Neural cell (in vitro differentiated cells): ENCODE data around the gene NUFIP1. TPM values are rescaled to one million over a fixed set of nuclear protein-coding genes. Genes with fewer than 3 reads are reported as not detected.

Source experiments
- H2AFZ ChIP-seq: fragments of 200-600, 300-800 bp; sonication (generic), shearing (Covaris generic); 2 replicates; pipeline ENCODE4 v1.6.0; 2014; ENCODE audit warnings: low read depth, mild to moderate bottlenecking, antibody characterized with exemption, low read length, moderate library complexity
- H3F3A ChIP-seq: fragments of 200-600 bp; shearing (Covaris generic); 2 replicates; pipeline ENCODE4 v1.6.1; 2016; ENCODE audit warnings: mild to moderate bottlenecking, moderate library complexity, mixed read lengths, antibody characterized with exemption, low read length; ENCODE audit not compliant: insufficient read depth, poor library complexity, severe bottlenecking
- H3K27ac ChIP-seq: fragments of 200-600, 300-800 bp; sonication (generic), shearing (Covaris generic); 2 replicates; pipeline ENCODE4 v1.5.1; 2014; ENCODE audit warnings: mild to moderate bottlenecking, low read length, moderate library complexity
- H3K27me3 ChIP-seq: fragments of 300-800, 200-600 bp; sonication (generic), shearing (Covaris generic); 2 replicates; pipeline ENCODE4 v1.6.0; 2014; ENCODE audit warnings: mild to moderate bottlenecking, low read depth, low read length, moderate library complexity; ENCODE audit not compliant: insufficient read depth
- H3K36me3 ChIP-seq: fragments of 300-800, 200-600 bp; sonication (generic), shearing (Covaris generic); 2 replicates; pipeline ENCODE4 v1.5.1; 2014; ENCODE audit warnings: mild to moderate bottlenecking, antibody characterized with exemption, low read length, moderate library complexity; ENCODE audit not compliant: insufficient read depth
- H3K4me2 ChIP-seq: fragments of 300-800, 200-600 bp; sonication (generic), shearing (Covaris generic); 2 replicates; pipeline ENCODE4 v1.6.0; 2014; ENCODE audit warnings: mild to moderate bottlenecking, low read length
- H3K4me3 ChIP-seq: fragments of 300-800, 200-600 bp; sonication (generic), shearing (Covaris generic); 2 replicates; pipeline ENCODE4 v1.5.1; 2014; ENCODE audit warnings: mild to moderate bottlenecking, low read length, moderate library complexity
- H3K79me2 ChIP-seq: fragments of 200-600 bp; shearing (Covaris generic); replicated peaks from 2 replicates; pipeline ENCODE4 v1.6.0; 2014; ENCODE audit warnings: mild to moderate bottlenecking, low read length, moderate library complexity; ENCODE audit not compliant: insufficient read depth
- H3K9ac ChIP-seq: fragments of 300-800, 200-600 bp; sonication (generic), shearing (Covaris generic); 2 replicates; pipeline ENCODE4 v1.6.1; 2016; ENCODE audit warnings: mild to moderate bottlenecking, low read length, mixed read lengths
- H3K9me2 ChIP-seq: fragments of 200-600 bp; shearing (Covaris generic); 2 replicates; pipeline ENCODE4 v1.6.1; 2016; ENCODE audit warnings: mild to moderate bottlenecking, low read length, mixed read lengths; ENCODE audit not compliant: insufficient read depth
- H3K9me3 ChIP-seq: fragments of 200-600, 300-800 bp; sonication (generic), shearing (Covaris generic); 2 replicates; pipeline ENCODE4 v1.6.1; 2016; ENCODE audit warnings: mild to moderate bottlenecking, mixed run types, low read length, moderate library complexity, mixed read lengths
- H4K20me1 ChIP-seq: fragments of 200-600 bp; shearing (Covaris generic); 2 replicates; pipeline ENCODE4 v1.6.1; 2016; ENCODE audit warnings: mild to moderate bottlenecking, mixed run types; ENCODE audit not compliant: insufficient read depth
- EP300 ChIP-seq: fragments of 450-650 bp; conservative IDR thresholded peaks from 2 replicates; pipeline ENCODE4 v1.6.1; 2014; ENCODE audit warnings: antibody characterized with exemption, mild to moderate bottlenecking, moderate library complexity; ENCODE audit not compliant: poor library complexity, severe bottlenecking
- EZH2 ChIP-seq: fragments of 200-600, 300-800 bp; shearing (Covaris generic), sonication (generic); IDR thresholded peaks from 2 replicates; pipeline ENCODE4 v1.6.1; 2014; ENCODE audit warnings: antibody characterized with exemption, low read length, borderline replicate concordance, mild to moderate bottlenecking; ENCODE audit not compliant: insufficient read depth, poor library complexity, severe bottlenecking
- MXI1 ChIP-seq: fragments of 450-650 bp; conservative IDR thresholded peaks from 2 replicates; pipeline ENCODE4 v1.6.1; 2014; ENCODE audit warnings: antibody characterized with exemption, mild to moderate bottlenecking; ENCODE audit not compliant: poor library complexity, severe bottlenecking
- POLR2AphosphoS5 ChIP-seq: IDR thresholded peaks from 2 replicates; pipeline ENCODE4 v1.6.1; 2012
- RAD21 ChIP-seq: fragments of 450-650 bp; conservative IDR thresholded peaks from 2 replicates; pipeline ENCODE4 v1.6.1; 2014; ENCODE audit warnings: antibody characterized with exemption, mild to moderate bottlenecking, moderate library complexity
- SMC3 ChIP-seq: fragments of 450-650 bp; conservative IDR thresholded peaks from 2 replicates; pipeline ENCODE4 v1.6.1; 2014; ENCODE audit warnings: antibody characterized with exemption, mild to moderate bottlenecking, moderate library complexity; ENCODE audit not compliant: poor library complexity
- TAF1 ChIP-seq: IDR thresholded peaks from 2 replicates; pipeline ENCODE4 v1.6.1; 2012; ENCODE audit warnings: low read depth
- polyA plus RNA-seq: library from polyadenylated mRNA; depleted of rRNA; stranded (reverse); fragments of >200 nt; gene quantifications from 2 replicates; pipeline ENCODE4 v1.2.3, GENCODE V29; 2014
- small RNA-seq, 3 experiments: library from RNA; depleted of rRNA; stranded (forward); fragments of <200 nt; gene quantifications; one replicate each; pipeline ENCODE3, GENCODE V24; 2012
- TF ChIP-seq, protein P1 (sequence below): IDR thresholded peaks from 2 replicates; pipeline ENCODE4 v1.6.1; 2012; ENCODE audit warnings: borderline replicate concordance
- TF ChIP-seq, protein P2 (sequence below): fragments of 450-650 bp; IDR thresholded peaks from 2 replicates; pipeline ENCODE4 v1.5.1; 2014; ENCODE audit warnings: antibody characterized with exemption, mild to moderate bottlenecking, moderate library complexity; ENCODE audit not compliant: poor library complexity, severe bottlenecking

The NUFIP1 gene
- polyA plus RNA-seq, 1 donor from 2014 or later: 11.0 TPM

DNA sequence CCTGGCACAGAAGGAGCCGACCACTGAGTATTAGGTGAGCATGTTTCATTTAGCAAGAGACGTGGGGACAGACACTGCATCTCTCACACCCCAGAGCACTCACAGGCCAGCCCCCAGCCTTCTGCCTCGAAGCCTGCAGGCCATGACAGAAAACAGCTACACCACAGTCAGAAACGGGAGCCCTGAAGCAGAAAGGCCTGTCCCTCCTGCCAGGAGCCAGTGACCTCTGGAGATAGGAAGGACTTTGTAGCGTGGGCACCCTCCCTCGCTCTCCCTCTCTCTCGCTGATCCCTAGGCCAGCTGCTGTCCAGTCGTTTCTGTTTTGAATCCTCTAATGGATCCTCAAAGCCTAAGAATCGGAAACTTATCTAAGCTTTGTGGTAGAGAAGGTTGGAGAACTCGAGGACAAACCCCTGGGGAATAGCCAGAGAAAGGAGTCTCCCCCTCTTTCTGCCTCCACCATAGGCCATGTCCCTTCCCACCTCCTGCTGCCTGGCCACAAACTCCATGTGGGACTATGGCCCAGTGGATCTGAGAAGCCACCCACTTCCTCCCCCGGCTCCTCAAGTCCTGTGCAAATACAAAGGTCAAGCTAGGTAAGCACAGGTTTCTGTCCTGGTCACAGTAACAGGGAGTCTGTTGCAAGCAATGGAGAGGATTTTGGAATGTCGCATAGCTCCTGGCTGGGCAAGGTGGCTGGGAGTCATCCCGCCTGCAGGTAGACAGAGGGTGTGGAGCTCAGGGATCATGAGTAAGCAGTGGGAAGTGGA lies 95.1 kb downstream of the NUFIP1 start:
- H3K9me2 ChIP-seq: no peaks in the 10 kb centered on the region
- H3K9me3 ChIP-seq: no peaks in the 10 kb centered on the region
- no peaks in the 10 kb centered on the region for H3K27me3 ChIP-seq
- no peak overlapping the region for H3K9ac ChIP-seq
- no peak overlapping the region for H3K4me2 ChIP-seq
- no peaks in the 10 kb centered on the region for H3F3A ChIP-seq
- no peaks in the 10 kb centered on the region for H4K20me1 ChIP-seq
- no peak overlapping the region for H2AFZ ChIP-seq
- H3K27ac ChIP-seq: no peak overlapping the region
- TF ChIP-seq RAD21 (no peak), MXI1 (no peak), TAF1 (no peak), EP300 (no peak), SMC3 (no peak), POLR2AphosphoS5 (no peak), EZH2 (no peak)
- TF ChIP-seq, protein P1, sequence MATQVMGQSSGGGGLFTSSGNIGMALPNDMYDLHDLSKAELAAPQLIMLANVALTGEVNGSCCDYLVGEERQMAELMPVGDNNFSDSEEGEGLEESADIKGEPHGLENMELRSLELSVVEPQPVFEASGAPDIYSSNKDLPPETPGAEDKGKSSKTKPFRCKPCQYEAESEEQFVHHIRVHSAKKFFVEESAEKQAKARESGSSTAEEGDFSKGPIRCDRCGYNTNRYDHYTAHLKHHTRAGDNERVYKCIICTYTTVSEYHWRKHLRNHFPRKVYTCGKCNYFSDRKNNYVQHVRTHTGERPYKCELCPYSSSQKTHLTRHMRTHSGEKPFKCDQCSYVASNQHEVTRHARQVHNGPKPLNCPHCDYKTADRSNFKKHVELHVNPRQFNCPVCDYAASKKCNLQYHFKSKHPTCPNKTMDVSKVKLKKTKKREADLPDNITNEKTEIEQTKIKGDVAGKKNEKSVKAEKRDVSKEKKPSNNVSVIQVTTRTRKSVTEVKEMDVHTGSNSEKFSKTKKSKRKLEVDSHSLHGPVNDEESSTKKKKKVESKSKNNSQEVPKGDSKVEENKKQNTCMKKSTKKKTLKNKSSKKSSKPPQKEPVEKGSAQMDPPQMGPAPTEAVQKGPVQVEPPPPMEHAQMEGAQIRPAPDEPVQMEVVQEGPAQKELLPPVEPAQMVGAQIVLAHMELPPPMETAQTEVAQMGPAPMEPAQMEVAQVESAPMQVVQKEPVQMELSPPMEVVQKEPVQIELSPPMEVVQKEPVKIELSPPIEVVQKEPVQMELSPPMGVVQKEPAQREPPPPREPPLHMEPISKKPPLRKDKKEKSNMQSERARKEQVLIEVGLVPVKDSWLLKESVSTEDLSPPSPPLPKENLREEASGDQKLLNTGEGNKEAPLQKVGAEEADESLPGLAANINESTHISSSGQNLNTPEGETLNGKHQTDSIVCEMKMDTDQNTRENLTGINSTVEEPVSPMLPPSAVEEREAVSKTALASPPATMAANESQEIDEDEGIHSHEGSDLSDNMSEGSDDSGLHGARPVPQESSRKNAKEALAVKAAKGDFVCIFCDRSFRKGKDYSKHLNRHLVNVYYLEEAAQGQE: no peak
- TF ChIP-seq, protein P2, sequence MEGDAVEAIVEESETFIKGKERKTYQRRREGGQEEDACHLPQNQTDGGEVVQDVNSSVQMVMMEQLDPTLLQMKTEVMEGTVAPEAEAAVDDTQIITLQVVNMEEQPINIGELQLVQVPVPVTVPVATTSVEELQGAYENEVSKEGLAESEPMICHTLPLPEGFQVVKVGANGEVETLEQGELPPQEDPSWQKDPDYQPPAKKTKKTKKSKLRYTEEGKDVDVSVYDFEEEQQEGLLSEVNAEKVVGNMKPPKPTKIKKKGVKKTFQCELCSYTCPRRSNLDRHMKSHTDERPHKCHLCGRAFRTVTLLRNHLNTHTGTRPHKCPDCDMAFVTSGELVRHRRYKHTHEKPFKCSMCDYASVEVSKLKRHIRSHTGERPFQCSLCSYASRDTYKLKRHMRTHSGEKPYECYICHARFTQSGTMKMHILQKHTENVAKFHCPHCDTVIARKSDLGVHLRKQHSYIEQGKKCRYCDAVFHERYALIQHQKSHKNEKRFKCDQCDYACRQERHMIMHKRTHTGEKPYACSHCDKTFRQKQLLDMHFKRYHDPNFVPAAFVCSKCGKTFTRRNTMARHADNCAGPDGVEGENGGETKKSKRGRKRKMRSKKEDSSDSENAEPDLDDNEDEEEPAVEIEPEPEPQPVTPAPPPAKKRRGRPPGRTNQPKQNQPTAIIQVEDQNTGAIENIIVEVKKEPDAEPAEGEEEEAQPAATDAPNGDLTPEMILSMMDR: no peak
- H3K4me3 ChIP-seq: no peak overlapping the region
- H3K79me2 ChIP-seq: no peaks in the 10 kb centered on the region
- no peaks in the 10 kb centered on the region for H3K36me3 ChIP-seq

Small RNAs within 50 kb of the gene (small RNA-seq; reads per million reads assigned to genes)
- 0 to 0.66 (median 0.16) reads per million in 3 experiments for gene RN7SL49P

Other genes starting within 250 kb of the NUFIP1 start
- gene GPALPP1, start 67 bp upstream of the NUFIP1 start, polyA plus RNA-seq: 41.8 and 49.7 TPM in 2 replicates
- 28.7 and 29.6 TPM in 2 replicates for gene GTF2F2, start 131.0 kb upstream of the NUFIP1 start, polyA plus RNA-seq
- gene KCTD4, start 211.6 kb upstream of the NUFIP1 start, polyA plus RNA-seq: 1.2 and 2.0 TPM in 2 replicates